NCI-H2081 (cell line): ENCODE data around the gene KCNE3.

ENCODE experiments used
- DNase-seq, 2 experiments: peaks; one replicate each; lab custom pipeline; 2025; lab: John Stamatoyannopoulos, UW

Gene KCNE3

DNA sequence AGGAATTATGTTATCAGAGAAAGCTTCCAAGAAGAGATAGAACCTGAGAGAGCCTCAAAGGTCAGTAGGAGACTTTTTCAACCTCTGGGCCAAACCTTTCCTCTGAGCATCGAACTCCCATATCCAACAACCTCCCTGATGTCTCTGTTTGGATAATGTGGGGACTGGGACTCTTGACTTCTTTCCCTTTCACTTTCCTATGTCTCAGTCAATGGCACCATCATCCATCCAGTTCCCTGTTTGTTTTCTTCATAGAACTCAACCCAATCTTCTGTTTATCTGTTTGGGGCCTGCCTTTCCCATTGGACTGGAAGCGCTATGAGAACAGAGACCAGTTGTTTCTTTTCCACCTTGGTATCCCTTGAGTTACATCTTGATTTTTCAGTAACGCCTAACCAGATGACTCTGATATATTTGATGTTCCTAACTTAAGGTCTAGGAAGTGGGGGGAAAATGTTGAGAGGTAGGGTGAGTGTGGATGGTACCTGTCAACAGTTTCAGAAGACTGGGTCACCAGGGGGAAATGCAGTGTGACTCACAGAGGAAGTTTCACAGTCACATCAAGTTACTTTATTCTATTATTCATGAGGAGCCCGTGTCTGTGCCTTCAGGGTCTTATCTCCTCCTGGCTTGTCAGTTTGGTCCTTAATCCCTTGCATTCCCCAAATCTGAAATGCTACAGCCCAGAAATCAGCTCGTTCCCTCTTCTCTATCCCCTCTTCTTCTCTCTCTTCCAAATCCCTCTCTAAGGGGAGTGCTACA, 4.5 kb upstream of the KCNE3 start:
- no peak for DNase-seq

DNA sequence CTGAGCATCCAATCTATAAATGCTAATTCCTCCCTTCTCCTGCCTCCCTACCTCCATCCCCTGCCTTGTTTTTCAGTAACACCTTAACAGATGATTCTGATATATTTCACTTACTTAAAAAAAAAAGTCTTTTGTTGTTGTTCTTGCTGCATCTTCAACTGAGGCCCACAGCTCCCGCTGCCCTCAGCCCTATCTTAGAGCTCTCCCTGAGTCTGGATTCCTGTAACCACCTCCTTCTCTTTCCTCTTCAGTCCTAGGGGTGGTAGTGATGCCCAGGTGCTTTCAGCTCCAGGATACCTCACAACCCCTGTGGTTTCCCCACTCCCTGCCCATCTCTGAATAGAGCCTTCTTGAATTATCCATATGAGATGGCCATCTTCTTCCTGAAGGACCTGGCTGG, 3.7 kb upstream of the KCNE3 start:
- no peak for DNase-seq

DNA sequence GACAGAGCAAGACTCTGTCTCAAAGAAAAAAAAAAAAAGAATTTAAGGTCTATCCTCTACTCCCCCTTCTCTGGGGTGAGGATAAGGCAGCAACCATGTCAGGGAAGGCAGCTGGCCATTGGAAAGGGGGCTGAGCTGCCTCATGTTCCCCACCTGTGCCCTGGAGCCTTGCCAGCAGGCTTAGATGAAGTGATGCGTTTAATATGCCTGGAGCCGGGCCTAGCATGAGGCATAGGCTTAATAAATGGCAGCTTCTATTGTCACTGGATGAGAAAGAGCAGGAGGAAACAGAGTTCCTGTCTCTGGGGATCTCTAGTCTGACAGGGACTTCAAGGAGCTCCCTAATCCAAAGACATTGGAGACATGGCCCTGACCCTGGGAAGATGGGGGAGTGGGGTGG, 3.2 kb upstream of the KCNE3 start:
- peak in 1 of 2 experiments; percentile 35 for DNase-seq

DNA sequence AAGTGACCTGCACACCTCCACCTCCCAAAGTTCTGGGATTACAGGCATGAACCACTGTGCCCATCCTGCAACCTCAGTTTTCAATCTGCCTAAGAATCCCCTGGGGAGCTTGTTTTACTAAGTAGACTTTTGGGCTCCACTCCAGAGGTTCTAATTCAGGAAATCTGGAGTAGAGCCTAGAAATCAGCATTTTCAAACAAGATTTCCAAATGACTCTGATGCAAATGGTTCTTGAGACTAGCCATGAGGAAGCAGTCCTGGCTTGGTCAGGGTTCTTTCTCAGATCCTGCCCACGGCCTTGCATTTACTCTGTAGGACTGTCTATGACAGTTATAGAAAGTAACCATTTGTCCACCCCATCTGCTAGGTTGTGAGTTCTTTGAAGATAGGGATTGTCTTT, 1.6 kb upstream of the KCNE3 start:
- no peak for DNase-seq

GRCh38 chr11:74468521-74468920, 1.2 kb upstream of the KCNE3 start:
- DNase-seq: no peak

DNA sequence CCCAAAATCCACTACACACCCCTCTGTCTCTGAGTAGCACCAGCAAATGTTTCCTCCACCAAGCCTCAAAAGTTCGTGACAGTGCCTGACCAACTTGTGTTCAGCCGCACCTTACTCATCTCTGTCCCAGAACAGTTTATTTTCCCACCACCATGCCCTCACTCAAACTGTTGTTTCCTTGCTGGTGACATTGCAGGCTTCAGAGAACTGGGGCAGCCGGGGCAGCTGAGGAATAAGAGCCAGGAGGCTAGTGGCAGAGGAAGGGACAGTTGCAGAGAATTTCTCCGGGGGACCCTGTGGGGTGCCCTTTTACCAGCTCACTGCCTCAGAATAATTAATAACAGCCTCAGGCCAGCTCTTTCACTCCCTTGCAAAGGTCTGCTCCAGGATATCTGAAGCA, 709 bp upstream of the KCNE3 start:
- DNase-seq: no peak

GRCh38 chr11:74465291-74465708, 2.0 kb downstream of the KCNE3 start:
- no peak for DNase-seq

GRCh38 chr11:74464746-74465145, 2.6 kb downstream of the KCNE3 start:
- DNase-seq: no peak

DNA sequence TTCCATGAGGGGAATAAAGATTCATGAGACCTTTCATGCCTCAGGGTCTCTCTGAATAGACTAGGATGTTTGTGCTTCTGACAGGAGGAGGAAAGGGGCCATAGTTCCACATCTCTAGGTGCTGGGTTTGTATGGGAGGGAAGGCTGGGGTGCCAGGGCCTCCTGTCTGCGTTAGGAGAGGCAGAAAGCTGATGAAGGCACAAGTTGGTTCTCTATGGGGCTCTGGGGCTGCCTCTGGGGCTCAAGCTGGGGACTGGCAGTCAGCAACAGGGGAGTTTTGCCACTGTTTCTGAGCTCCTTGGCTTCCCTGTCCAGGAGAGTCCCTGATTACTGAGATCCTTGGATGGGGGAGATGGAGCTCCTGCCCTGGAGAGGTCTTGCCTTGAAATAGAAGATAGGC, 4.1 kb downstream of the KCNE3 start:
- no peak for DNase-seq

DNA sequence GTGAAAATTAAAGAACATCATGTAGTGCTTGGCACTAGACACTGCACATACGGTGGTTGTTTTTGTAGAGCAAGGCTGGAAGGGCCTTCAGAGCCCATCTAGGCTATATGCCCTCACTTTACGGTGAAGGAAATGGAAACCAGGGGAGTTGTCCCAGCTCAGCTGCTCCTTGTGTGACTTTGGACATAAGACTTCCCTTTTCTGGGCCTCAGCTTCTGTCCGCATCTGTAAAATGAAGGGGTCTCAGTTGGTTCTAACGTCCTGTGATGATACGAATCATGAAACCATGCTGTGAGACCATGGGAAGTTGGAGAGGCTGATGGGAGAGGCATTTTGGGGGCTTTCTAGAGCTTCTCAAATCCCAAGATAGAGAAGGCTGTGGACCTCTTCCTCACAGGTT, 4.7 kb downstream of the KCNE3 start:
- DNase-seq: no peak

DNA sequence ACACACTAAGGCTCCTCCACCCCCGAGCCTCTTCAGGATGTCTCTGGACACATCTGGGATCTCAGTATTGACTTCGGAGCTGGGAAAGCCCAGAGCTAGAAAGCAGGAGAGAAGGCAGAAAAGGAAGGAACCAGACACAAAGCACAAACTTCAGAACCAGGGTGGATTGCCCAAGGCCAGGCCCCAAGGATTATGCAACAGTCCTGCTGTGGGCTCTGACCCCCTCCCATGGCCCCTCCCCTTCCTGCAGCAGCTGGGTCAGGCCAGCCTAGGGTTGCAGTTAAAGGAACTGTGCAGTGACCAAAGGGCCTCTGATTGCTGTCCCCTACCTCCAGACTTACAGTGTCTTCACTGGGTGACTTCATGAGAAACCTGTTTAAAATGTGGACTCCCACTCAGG, 5.3 kb downstream of the KCNE3 start:
- no peak for DNase-seq

DNA sequence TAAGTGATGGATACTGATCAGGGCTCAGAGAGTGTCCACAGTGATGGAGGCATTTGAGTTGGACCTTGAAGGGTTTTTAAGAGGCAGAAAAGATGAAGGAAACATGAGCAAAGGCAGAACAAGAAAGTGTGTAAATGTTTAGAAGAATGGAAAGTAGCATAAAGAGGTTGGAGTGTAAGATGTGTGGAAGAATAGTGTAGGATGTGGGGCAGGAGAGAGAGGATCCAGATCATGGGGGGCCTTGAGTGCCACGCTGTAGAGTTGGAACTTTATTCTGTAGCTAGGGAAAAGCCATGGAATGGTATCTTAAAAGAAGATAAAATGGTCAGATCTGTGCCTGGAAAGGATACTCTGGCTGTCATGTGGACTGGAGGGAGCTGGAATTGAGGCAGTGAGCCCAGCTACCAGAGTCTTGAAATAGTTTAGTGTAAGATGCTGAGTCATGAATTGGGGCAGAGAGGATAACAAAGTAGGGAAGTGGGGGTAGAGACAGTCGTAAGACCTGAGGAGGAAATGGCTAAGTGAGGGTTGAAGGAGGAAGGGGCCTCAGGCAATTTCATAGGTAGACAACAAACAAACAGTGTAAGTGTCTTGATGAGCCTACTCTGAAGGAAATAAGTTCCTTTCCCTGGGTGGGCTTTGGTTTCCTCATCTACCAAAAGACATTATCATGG, 6.7 kb downstream of the KCNE3 start:
- no peak for DNase-seq

GRCh38 chr11:74460065-74460464, 7.3 kb downstream of the KCNE3 start:
- DNase-seq: no peak

- DNase-seq: no peak
Measured at GRCh38 chr11:74459584-74459983, 7.8 kb downstream of the KCNE3 start.

- DNase-seq: no peak
Measured at GRCh38 chr11:74457356-74457755, 10.0 kb downstream of the KCNE3 start.

- DNase-seq: peak; percentile 52 to 57
Measured at GRCh38 chr11:74453373-74453975, 13.9 kb downstream of the KCNE3 start.

- DNase-seq: no peak
Measured at GRCh38 chr11:74452366-74452765, 15.0 kb downstream of the KCNE3 start.

GRCh38 chr11:74450318-74450717, 17.0 kb downstream of the KCNE3 start:
- no peak for DNase-seq

- DNase-seq: peak; percentile 88 to 93
Measured at GRCh38 chr11:74449369-74449931, 17.9 kb downstream of the KCNE3 start.

- no peak for DNase-seq
Measured at GRCh38 chr11:74447720-74448119, 19.6 kb downstream of the KCNE3 start.

GRCh38 chr11:74446532-74446938, 20.8 kb downstream of the KCNE3 start:
- no peak for DNase-seq

GRCh38 chr11:74444173-74444826, 23.0 kb downstream of the KCNE3 start:
- no peak for DNase-seq
